ENCODE results near the gene DCD. TPM values are rescaled to one million over a fixed set of nuclear protein-coding genes. Genes with fewer than 3 reads are reported as not detected.

DCD gene
- total and polyA plus RNA-seq, 10 of the 15 experiments (the other 5 are each of a cell fraction or from before 2014, with no cell fraction given) = not detected

DNA sequence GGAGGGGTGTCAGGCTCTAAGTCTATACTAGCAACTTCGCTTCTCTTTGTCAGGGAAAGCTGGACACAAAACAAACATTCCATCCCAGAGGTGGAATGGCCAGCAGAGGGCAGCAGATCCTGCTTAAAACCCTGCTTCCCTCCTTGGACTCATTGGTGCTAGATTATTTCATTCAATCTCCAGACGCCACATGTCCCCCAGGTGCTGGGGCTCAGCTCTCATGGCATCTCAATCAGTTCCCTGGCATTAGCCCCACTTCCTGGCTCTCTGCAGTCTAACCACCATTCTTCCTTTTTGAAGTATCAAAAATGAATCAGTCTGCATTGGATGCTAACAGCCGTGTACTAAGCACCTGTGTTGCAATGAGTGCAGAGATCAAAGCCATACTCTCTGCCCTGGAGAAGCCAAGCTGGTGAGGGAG, 51.6 kb downstream of the DCD start:
- H2AFZ ChIP-seq (ENCODE audit: control insufficient read depth, low read depth, low read length) = no peak overlapping the region
- H3K9me3 ChIP-seq (replicated peaks; ENCODE audit: control insufficient read depth, insufficient read depth, low read length) = no peaks in the 10 kb centered on the region
- BruUV-seq (replicated peaks) = no TSS peak
- no peak overlapping the region for H3K27ac ChIP-seq (ENCODE audit: control insufficient read depth, insufficient read depth)
- no peak overlapping the region for H3K4me3 ChIP-seq
- no peaks in the 10 kb centered on the region for H4K20me1 ChIP-seq (ENCODE audit: control insufficient read depth, insufficient read depth)
- H3K36me3 ChIP-seq (ENCODE audit: control insufficient read depth in 2 of 2, insufficient read depth in 2 of 2, low read length in 1 of 2) = no peaks in the 10 kb centered on the region
- no peaks in the 10 kb centered on the region for H3K79me2 ChIP-seq (ENCODE audit: control insufficient read depth, insufficient read depth, low read length)
- TF ChIP-seq, protein P1, sequence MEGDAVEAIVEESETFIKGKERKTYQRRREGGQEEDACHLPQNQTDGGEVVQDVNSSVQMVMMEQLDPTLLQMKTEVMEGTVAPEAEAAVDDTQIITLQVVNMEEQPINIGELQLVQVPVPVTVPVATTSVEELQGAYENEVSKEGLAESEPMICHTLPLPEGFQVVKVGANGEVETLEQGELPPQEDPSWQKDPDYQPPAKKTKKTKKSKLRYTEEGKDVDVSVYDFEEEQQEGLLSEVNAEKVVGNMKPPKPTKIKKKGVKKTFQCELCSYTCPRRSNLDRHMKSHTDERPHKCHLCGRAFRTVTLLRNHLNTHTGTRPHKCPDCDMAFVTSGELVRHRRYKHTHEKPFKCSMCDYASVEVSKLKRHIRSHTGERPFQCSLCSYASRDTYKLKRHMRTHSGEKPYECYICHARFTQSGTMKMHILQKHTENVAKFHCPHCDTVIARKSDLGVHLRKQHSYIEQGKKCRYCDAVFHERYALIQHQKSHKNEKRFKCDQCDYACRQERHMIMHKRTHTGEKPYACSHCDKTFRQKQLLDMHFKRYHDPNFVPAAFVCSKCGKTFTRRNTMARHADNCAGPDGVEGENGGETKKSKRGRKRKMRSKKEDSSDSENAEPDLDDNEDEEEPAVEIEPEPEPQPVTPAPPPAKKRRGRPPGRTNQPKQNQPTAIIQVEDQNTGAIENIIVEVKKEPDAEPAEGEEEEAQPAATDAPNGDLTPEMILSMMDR (IDR thresholded peaks at IDR 0.05 in 2 of 3, conservative IDR thresholded peaks at IDR 0.05 in 1 of 3; ENCODE audit: control insufficient read depth in 2 of 3, extremely low read depth in 1 of 3, insufficient read depth in 1 of 3, low read depth in 3 of 3, low read length in 3 of 3) = peak; percentile 72 to 87 (median 87)
- TF ChIP-seq, protein P2, sequence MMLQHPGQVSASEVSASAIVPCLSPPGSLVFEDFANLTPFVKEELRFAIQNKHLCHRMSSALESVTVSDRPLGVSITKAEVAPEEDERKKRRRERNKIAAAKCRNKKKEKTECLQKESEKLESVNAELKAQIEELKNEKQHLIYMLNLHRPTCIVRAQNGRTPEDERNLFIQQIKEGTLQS (IDR thresholded peaks at IDR 0.05; ENCODE audit: borderline replicate concordance, extremely low read depth, low read depth, low read length) = no peak
- TF ChIP-seq RAD21 (IDR thresholded peaks at IDR 0.05; ENCODE audit: insufficient read depth, low read depth, low read length) (peak; percentile 39; the same call in 1 of the 2 replicates), SMC3 (IDR thresholded peaks at IDR 0.05; ENCODE audit: borderline replicate concordance, low read length) (0 out of 2 replicates have a peak, but pooled peaks have one; percentile 28)
- no peak overlapping the region for H3K9ac ChIP-seq (ENCODE audit: control insufficient read depth, insufficient read depth, low read length)
- no peak for DNase-seq (ENCODE audit: low read depth, low spot score)
- no peak overlapping the region for H3K4me2 ChIP-seq (ENCODE audit: control insufficient read depth, insufficient read depth)
- ChIA-PET CTCF (interaction anchor here (0.7 to 2.7 kb wide), 22 partner anchors 8 to 792 kb away, joined by 3 to 19 read pairs (median 4); no protein-coding TSS in a partner anchor), SMC1A (ENCODE audit: uncharacterized antibody, unreplicated experiment) (no interaction called here), POLR2A (no interaction called here), RAD21 (ENCODE audit: unreplicated experiment) (no interaction called here)
- in situ Hi-C loops (cut with MboI) (no loop called here), intact Hi-C loops (cut with micrococcal nuclease; ENCODE audit: unreplicated experiment) (no loop called here)
- H3K27me3 ChIP-seq (replicated peaks in 1 of 2; ENCODE audit: control insufficient read depth in 2 of 2, insufficient read depth in 2 of 2, low read length in 1 of 2) = peaks cover 0 to 3% of the 10 kb centered on the region in 2 experiments; a peak in 2 of 4 replicates
- H3K4me1 ChIP-seq (ENCODE audit: control insufficient read depth, insufficient read depth, low read length) = no peaks in the 10 kb centered on the region
- WGBS (ENCODE audit: insufficient coverage, insufficient replicate concordance, low lambda C conversion rate, missing lambda C conversion rate) = 2% methylated on average over 3 of the region's 3 CpGs
- FAIRE-seq = peak; percentile 59
- ATAC-seq = peak; percentile 84
